GM23338 (cell line): ENCODE data around the gene ZNF519. TPM values are rescaled to one million over a fixed set of nuclear protein-coding genes. Genes with fewer than 3 reads are reported as not detected.

ENCODE experiments used
- polyA plus RNA-seq: library from polyadenylated mRNA; unstranded; fragments of >200 nt; fragmentation: Nextera tagmentation; extraction: Ambion mirVana; gene quantifications from 2 replicates; pipeline ENCODE4 v1.2.1, GENCODE V29; 2016
- total RNA-seq: library from RNA; depleted of rRNA; stranded (reverse); fragments of >200 nt; shearing (Covaris generic); gene quantifications from 2 replicates; pipeline ENCODE4 v1.2.3, GENCODE V29; 2014; rRNA removed

The ZNF519 gene
- total and polyA plus RNA-seq, 2 experiments from 2014 or later, result 29.4 to 54.6 TPM

Other genes starting within 250 kb of the ZNF519 start
- gene MC2R, start 216.9 kb downstream of the ZNF519 start, total RNA-seq, result not detected in 2 replicates
- gene MC2R, start 216.9 kb downstream of the ZNF519 start, polyA plus RNA-seq, result not detected in 2 replicates